Right lobe of liver (tissue), 6 donors: ENCODE measurements around the gene NTM. TPM values are rescaled to one million over a fixed set of nuclear protein-coding genes. Genes with fewer than 3 reads are reported as not detected.

Source experiments
- ATAC-seq, 4 donors: fragments of 200-7000 bp; cut with Tn5 transposase; one replicate each; pipeline ENCODE4 v1.9.1; 2020; ENCODE audit warnings: mild to moderate bottlenecking in 4 of 4, moderate library complexity in 4 of 4
- DNase-seq, 3 donors: peaks; one replicate each; pipeline ENCODE4 v3.0.0-alpha.2; 2020
- H3K27ac ChIP-seq, 3 donors: fragments of 200-600 bp; one replicate each; pipeline ENCODE4 v1.8.0; 2022
- H3K27me3 ChIP-seq, 2 donors: fragments of 200-600 bp; one replicate each; pipeline ENCODE4 v1.8.0; 2022
- H3K36me3 ChIP-seq, 4 donors: fragments of 200-600 bp; sonication (generic) in 1 of 4; one replicate each; pipeline versions ENCODE4 v1.5.1 to v1.8.0; 2017 to 2022; ENCODE audit warnings: control low read depth in 1 of 4
- H3K4me1 ChIP-seq, 4 donors: fragments of 200-600 bp; sonication (generic) in 1 of 4; one replicate each; pipeline versions ENCODE4 v1.5.1 to v1.8.0; 2017 to 2022; ENCODE audit warnings: control low read depth in 1 of 4
- H3K4me3 ChIP-seq, 3 donors: fragments of 200-600 bp; one replicate each; pipeline ENCODE4 v1.8.0; 2022
- H3K9me3 ChIP-seq, 4 donors: fragments of 200-600 bp; sonication (generic) in 1 of 4; one replicate each; pipeline versions ENCODE4 v1.5.1 to v1.8.0; 2017 to 2022; ENCODE audit warnings: control low read depth in 1 of 4
- POLR2A ChIP-seq: fragments of 450-650 bp; IDR thresholded peaks from one replicate; pipeline ENCODE4 v1.6.1; 2017; ENCODE audit warnings: antibody characterized with exemption, mild to moderate bottlenecking
- WGBS: methylation state at CpG from one replicate; pipeline ENCODE4 v1.1.6; 2018; ENCODE audit warnings: low coverage, low lambda C conversion rate; ENCODE audit not compliant: insufficient coverage; ENCODE audit errors: missing lambda C conversion rate; 5-methylcytosine and 5-hydroxymethylcytosine counted together
- intact Hi-C, 2 donors: fragments of 100-400 bp; cut with DNase I; formaldehyde crosslinking; loops; one replicate each; pipeline versions ENCODE4 v1.11.2 to v1.14.1; 2022
- total RNA-seq, 6 experiments: library from RNA; depleted of rRNA in 2 of 6; stranded (reverse); fragments of >200 nt in 2 of 6; fragmentation: NEBNext Ultra II Directional in 3 of 6; extraction: Animal tissue kit (Norgen Biotek cat#: 25700) in 3 of 6; gene quantifications; one replicate each; pipeline versions ENCODE4 v1.1.0 to v1.2.4, GENCODE V29; 2016 to 2023
- TF ChIP-seq, protein P1 (sequence below), 4 donors: fragments of 200-600 bp in 3 of 4; fragments of 450-650 bp in 1 of 4; IDR thresholded peaks; one replicate each; pipeline versions ENCODE4 v1.5.1 to v1.8.0; 2016 to 2022; ENCODE audit warnings: antibody characterized with exemption in 4 of 4, mild to moderate bottlenecking in 2 of 4
- donor health status: DM: no; HTN: yes; CAD: no.
- donor health status: DM: no; HTN: no; CAD: no.
- donor health status: DM: no; HTN: no; CAD: no.
- donor health status: DM: no; HTN: yes; CAD: no.
- donor health status: DM: no; HTN: yes; CAD: no.

NTM gene
- total RNA-seq, 6 experiments from 2014 or later = 0.35 TPM; not detected in 5

DNA sequence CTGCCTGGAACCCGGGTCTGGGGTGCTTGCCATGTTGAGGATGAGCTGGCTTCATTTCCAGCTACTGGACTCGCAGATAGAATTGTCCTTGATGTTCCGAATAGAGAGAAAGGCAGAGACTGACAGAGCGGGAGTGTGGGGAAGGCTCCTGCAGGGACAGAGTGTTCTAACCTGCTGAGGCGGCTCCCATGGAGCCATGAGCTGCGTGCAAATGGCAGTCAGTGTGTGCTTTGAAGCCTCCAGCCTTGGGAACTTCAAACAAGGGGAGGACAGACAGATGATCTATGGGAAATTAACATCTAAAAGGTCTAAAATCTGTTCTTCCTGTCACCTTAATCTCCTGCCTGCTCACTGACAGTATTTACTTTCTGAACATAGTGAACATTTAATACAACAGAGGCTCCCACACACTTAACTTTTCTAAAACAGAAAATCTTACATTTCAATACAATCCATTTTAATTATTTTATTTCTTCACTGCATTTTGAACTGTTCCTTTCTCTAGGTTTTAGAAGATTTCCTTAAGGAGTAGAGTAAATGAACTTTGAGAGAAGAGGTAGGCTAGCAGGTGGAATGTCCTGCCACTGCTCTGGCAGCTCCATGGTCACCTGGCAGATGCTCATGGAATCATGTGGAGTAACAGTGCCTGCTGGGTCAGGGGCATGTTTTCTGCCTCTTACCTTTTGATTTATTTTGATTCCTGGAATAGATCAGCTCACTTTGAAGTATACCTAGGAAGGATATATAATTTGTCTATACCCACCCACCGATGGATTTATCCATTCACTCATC is 481.7 kb downstream of the NTM start:
- WGBS = 44% methylated on average over 6 of the region's 7 CpGs
- intact Hi-C loops = no loop called here
- Histone ChIP-seq H3K4me1 (no peaks in the 10 kb centered on the region), H3K27ac (no peak overlapping the region), H3K36me3 (no peaks in the 10 kb centered on the region), H3K27me3 (no peaks in the 10 kb centered on the region), H3K9me3 (no peaks in the 10 kb centered on the region), H3K4me3 (no peak overlapping the region)
- DNase-seq (no peak), ATAC-seq (no peak)
- TF ChIP-seq, protein P1, sequence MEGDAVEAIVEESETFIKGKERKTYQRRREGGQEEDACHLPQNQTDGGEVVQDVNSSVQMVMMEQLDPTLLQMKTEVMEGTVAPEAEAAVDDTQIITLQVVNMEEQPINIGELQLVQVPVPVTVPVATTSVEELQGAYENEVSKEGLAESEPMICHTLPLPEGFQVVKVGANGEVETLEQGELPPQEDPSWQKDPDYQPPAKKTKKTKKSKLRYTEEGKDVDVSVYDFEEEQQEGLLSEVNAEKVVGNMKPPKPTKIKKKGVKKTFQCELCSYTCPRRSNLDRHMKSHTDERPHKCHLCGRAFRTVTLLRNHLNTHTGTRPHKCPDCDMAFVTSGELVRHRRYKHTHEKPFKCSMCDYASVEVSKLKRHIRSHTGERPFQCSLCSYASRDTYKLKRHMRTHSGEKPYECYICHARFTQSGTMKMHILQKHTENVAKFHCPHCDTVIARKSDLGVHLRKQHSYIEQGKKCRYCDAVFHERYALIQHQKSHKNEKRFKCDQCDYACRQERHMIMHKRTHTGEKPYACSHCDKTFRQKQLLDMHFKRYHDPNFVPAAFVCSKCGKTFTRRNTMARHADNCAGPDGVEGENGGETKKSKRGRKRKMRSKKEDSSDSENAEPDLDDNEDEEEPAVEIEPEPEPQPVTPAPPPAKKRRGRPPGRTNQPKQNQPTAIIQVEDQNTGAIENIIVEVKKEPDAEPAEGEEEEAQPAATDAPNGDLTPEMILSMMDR (IDR thresholded peaks at IDR 0.05) = no peak
- no peak for TF ChIP-seq POLR2A

- no peak for ATAC-seq
- Histone ChIP-seq H3K27me3 (no peaks in the 10 kb centered on the region), H3K9me3 (no peaks in the 10 kb centered on the region), H3K4me1 (no peaks in the 10 kb centered on the region), H3K4me3 (no peak overlapping the region), H3K36me3 (no peaks in the 10 kb centered on the region), H3K27ac (no peak overlapping the region)
- intact Hi-C loops = no loop called here
- TF ChIP-seq POLR2A = no peak
- TF ChIP-seq, protein P1 (IDR thresholded peaks at IDR 0.05) = no peak
- WGBS = 73% methylated on average over 3 of the region's 3 CpGs
- no peak for DNase-seq
These were observed 482.3 kb downstream of the NTM start for GRCh38 chr11:131852757-131853156.

GRCh38 chr11:131854391-131854790 is 484.0 kb downstream of the NTM start:
- Histone ChIP-seq H3K4me1 (no peaks in the 10 kb centered on the region), H3K27me3 (no peaks in the 10 kb centered on the region), H3K36me3 (no peaks in the 10 kb centered on the region), H3K4me3 (no peak overlapping the region), H3K27ac (no peak overlapping the region), H3K9me3 (no peaks in the 10 kb centered on the region)
- 43% methylated on average over 4 of the region's 4 CpGs for WGBS
- DNase-seq (no peak), ATAC-seq (no peak)
- TF ChIP-seq POLR2A = no peak
- TF ChIP-seq, protein P1 (IDR thresholded peaks at IDR 0.05) = no peak
- intact Hi-C loops = no loop called here

DNA sequence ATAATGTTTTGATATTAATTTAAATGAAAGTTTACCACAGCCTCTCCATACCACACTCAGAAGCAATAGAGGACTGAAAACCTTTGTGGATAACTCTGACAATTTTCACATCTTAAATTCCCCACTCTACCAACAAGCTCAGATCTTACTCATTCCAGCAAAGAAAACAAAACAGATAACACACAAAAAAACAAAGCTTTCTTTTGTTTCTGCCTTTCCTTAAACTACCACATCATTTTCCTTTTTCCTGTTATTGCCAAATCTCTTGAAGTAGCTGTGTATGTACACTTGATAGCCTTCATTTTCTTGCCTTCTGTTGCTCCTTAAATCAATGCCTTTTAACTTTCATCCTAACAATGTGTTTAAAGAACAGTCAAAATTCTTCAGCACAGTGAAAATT is 484.9 kb downstream of the NTM start:
- H3K4me3 ChIP-seq = no peak overlapping the region
- no peaks in the 10 kb centered on the region for H3K36me3 ChIP-seq
- intact Hi-C loops = no loop called here
- no peaks in the 10 kb centered on the region for H3K27me3 ChIP-seq
- TF ChIP-seq, protein P1 (IDR thresholded peaks at IDR 0.05) = no peak
- TF ChIP-seq POLR2A = no peak
- no peaks in the 10 kb centered on the region for H3K4me1 ChIP-seq
- no peaks in the 10 kb centered on the region for H3K9me3 ChIP-seq
- no peak overlapping the region for H3K27ac ChIP-seq
- DNase-seq = no peak
- no peak for ATAC-seq
